Measurements from ENCODE around the gene CCNT1. TPM values are rescaled to one million over a fixed set of nuclear protein-coding genes. Genes with fewer than 3 reads are reported as not detected.

Gene CCNT1
- total RNA-seq, 1 donor from 2014 or later = 49.2 TPM

GRCh38 chr12:48696626-48697025 lies 19.9 kb downstream of the CCNT1 start:
- Histone ChIP-seq H3K79me2 (ENCODE audit: insufficient read depth, low read length) (peaks cover 23% of the 10 kb centered on the region), H3K9ac (ENCODE audit: low read length) (no peak overlapping the region), H3K4me2 (ENCODE audit: low read length) (no peak overlapping the region), H3K9me3 (ENCODE audit: insufficient read depth, low read depth, low read length) (no peaks in the 10 kb centered on the region), H4K20me1 (ENCODE audit: insufficient read depth, low read length) (peaks cover 19% of the 10 kb centered on the region), H3K36me3 (ENCODE audit: insufficient read depth, low read length) (peaks cover 43% of the 10 kb centered on the region), H3K27me3 (ENCODE audit: insufficient read depth, low read length) (no peaks in the 10 kb centered on the region), H2AFZ (ENCODE audit: low read depth, low read length) (no peak overlapping the region), H3K4me3 (ENCODE audit: insufficient read depth, low read depth, low read length) (no peak overlapping the region), H3K4me1 (ENCODE audit: insufficient read depth, low read length) (no peaks in the 10 kb centered on the region), H3K27ac (ENCODE audit: low read depth, low read length) (no peak overlapping the region)
- DNase-seq (ENCODE audit: low read depth) = no peak
- Mint-ChIP-seq H3K36me3 (ENCODE audit: low read depth, unreplicated experiment) (peaks cover 10% of the 10 kb centered on the region), H3K27ac (ENCODE audit: unreplicated experiment) (no peak overlapping the region), H3K4me1 (ENCODE audit: low read depth, unreplicated experiment) (no peaks in the 10 kb centered on the region), H3K9me3 (ENCODE audit: unreplicated experiment) (no peaks in the 10 kb centered on the region), H3K4me3 (ENCODE audit: unreplicated experiment) (no peak overlapping the region), H3K27me3 (ENCODE audit: low read depth, unreplicated experiment) (no peaks in the 10 kb centered on the region)
- TF ChIP-seq EZH2 (IDR thresholded peaks at IDR 0.05; ENCODE audit: insufficient read depth, low read length) (no peak), CTCF (IDR thresholded peaks at IDR 0.05; ENCODE audit: insufficient read depth, low read depth, low read length) (no peak)
- FAIRE-seq = no peak

GRCh38 chr12:48695859-48696258 lies 20.6 kb downstream of the CCNT1 start:
- Mint-ChIP-seq H3K36me3 (ENCODE audit: low read depth, unreplicated experiment) (peaks cover 12% of the 10 kb centered on the region), H3K27ac (ENCODE audit: unreplicated experiment) (no peak overlapping the region), H3K4me3 (ENCODE audit: unreplicated experiment) (no peak overlapping the region), H3K9me3 (ENCODE audit: unreplicated experiment) (no peaks in the 10 kb centered on the region), H3K27me3 (ENCODE audit: low read depth, unreplicated experiment) (no peaks in the 10 kb centered on the region), H3K4me1 (ENCODE audit: low read depth, unreplicated experiment) (peaks cover 7% of the 10 kb centered on the region)
- TF ChIP-seq EZH2 (IDR thresholded peaks at IDR 0.05; ENCODE audit: insufficient read depth, low read length) = no peak
- no peak for TF ChIP-seq CTCF (IDR thresholded peaks at IDR 0.05; ENCODE audit: insufficient read depth, low read depth, low read length)
- Histone ChIP-seq H3K4me1 (ENCODE audit: insufficient read depth, low read length) (no peaks in the 10 kb centered on the region), H3K9me3 (ENCODE audit: insufficient read depth, low read depth, low read length) (no peaks in the 10 kb centered on the region), H4K20me1 (ENCODE audit: insufficient read depth, low read length) (peaks cover 23% of the 10 kb centered on the region), H3K79me2 (ENCODE audit: insufficient read depth, low read length) (peaks cover 29% of the 10 kb centered on the region), H3K4me3 (ENCODE audit: insufficient read depth, low read depth, low read length) (no peak overlapping the region), H3K27me3 (ENCODE audit: insufficient read depth, low read length) (no peaks in the 10 kb centered on the region), H3K4me2 (ENCODE audit: low read length) (no peak overlapping the region), H3K36me3 (ENCODE audit: insufficient read depth, low read length) (peaks cover 48% of the 10 kb centered on the region), H3K27ac (ENCODE audit: low read depth, low read length) (no peak overlapping the region), H3K9ac (ENCODE audit: low read length) (no peak overlapping the region), H2AFZ (ENCODE audit: low read depth, low read length) (no peak overlapping the region)
- DNase-seq (ENCODE audit: low read depth) (no peak), FAIRE-seq (no peak)

GRCh38 chr12:48694038-48694437 lies 22.5 kb downstream of the CCNT1 start:
- no peak overlapping the region for H3K4me3 Mint-ChIP-seq (ENCODE audit: unreplicated experiment)
- no peak overlapping the region for H3K27ac Mint-ChIP-seq (ENCODE audit: unreplicated experiment)
- FAIRE-seq (no peak), DNase-seq (ENCODE audit: low read depth) (no peak)
- H3K4me3 ChIP-seq (ENCODE audit: insufficient read depth, low read depth, low read length) = no peak overlapping the region
- H3K9me3 ChIP-seq (ENCODE audit: insufficient read depth, low read depth, low read length) = no peaks in the 10 kb centered on the region
- peaks cover 38% of the 10 kb centered on the region for H4K20me1 ChIP-seq (ENCODE audit: insufficient read depth, low read length)
- H3K4me2 ChIP-seq (ENCODE audit: low read length) = no peak overlapping the region
- TF ChIP-seq EZH2 (IDR thresholded peaks at IDR 0.05; ENCODE audit: insufficient read depth, low read length) (no peak), CTCF (IDR thresholded peaks at IDR 0.05; ENCODE audit: insufficient read depth, low read depth, low read length) (no peak)
- H3K27ac ChIP-seq (ENCODE audit: low read depth, low read length) = no peak overlapping the region
- H3K27me3 ChIP-seq (ENCODE audit: insufficient read depth, low read length) = no peaks in the 10 kb centered on the region
- no peak overlapping the region for H2AFZ ChIP-seq (ENCODE audit: low read depth, low read length)
- H3K27me3 Mint-ChIP-seq (ENCODE audit: low read depth, unreplicated experiment) = no peaks in the 10 kb centered on the region
- H3K9me3 Mint-ChIP-seq (ENCODE audit: unreplicated experiment) = no peaks in the 10 kb centered on the region
- H3K9ac ChIP-seq (ENCODE audit: low read length) = no peak overlapping the region
- no peaks in the 10 kb centered on the region for H3K4me1 ChIP-seq (ENCODE audit: insufficient read depth, low read length)
- H3K36me3 ChIP-seq (ENCODE audit: insufficient read depth, low read length) = peaks cover 60% of the 10 kb centered on the region
- H3K4me1 Mint-ChIP-seq (ENCODE audit: low read depth, unreplicated experiment) = peaks cover 15% of the 10 kb centered on the region
- peaks cover 37% of the 10 kb centered on the region for H3K79me2 ChIP-seq (ENCODE audit: insufficient read depth, low read length)
- H3K36me3 Mint-ChIP-seq (ENCODE audit: low read depth, unreplicated experiment) = peaks cover 12% of the 10 kb centered on the region
